SK-N-SH (cell line): Measurements from ENCODE around the gene ANKFN1.

ENCODE experiments used
- EP300 ChIP-seq, 2 experiments: IDR thresholded peaks; 2 replicates each; pipeline versions ENCODE4 v1.4.0 to v1.6.1; 2012; ENCODE audit warnings: borderline replicate concordance in 1 of 2, low read depth in 1 of 2, low read length in 1 of 2
- EZH2phosphoT487 ChIP-seq: fragments of 200-600 bp; sonication (generic); IDR thresholded peaks from 2 replicates; pipeline ENCODE4 v1.6.1; 2017; ENCODE audit warnings: low read depth, mixed run types, mild to moderate bottlenecking, antibody characterized with exemption, moderate library complexity, borderline replicate concordance
- FOXM1 ChIP-seq: IDR thresholded peaks from 2 replicates; pipeline ENCODE4 v1.4.0; 2012; ENCODE audit warnings: low read depth, mild to moderate bottlenecking
- MXI1 ChIP-seq: IDR thresholded peaks from 2 replicates; pipeline ENCODE4 v1.6.1; 2012; ENCODE audit warnings: mild to moderate bottlenecking, low read depth, low read length, improper control_type of control experiment
- NFIC ChIP-seq: IDR thresholded peaks from 2 replicates; pipeline ENCODE4 v1.4.0; 2012; ENCODE audit warnings: borderline replicate concordance
- RAD21 ChIP-seq: IDR thresholded peaks from 2 replicates; pipeline ENCODE4 v1.6.1; 2012; ENCODE audit warnings: mild to moderate bottlenecking, low read length
- RXRA ChIP-seq: IDR thresholded peaks from 2 replicates; pipeline ENCODE4 v1.4.0; 2012; ENCODE audit warnings: low read depth, mild to moderate bottlenecking, borderline replicate concordance
- TAF1 ChIP-seq: IDR thresholded peaks from 2 replicates; pipeline ENCODE4 v1.6.1; 2012; ENCODE audit warnings: low read depth, mild to moderate bottlenecking, low read length, moderate library complexity, borderline replicate concordance
- TF ChIP-seq, protein P1 (sequence below): fragments of 200-600 bp; sonication (generic); IDR thresholded peaks from 2 replicates; pipeline ENCODE4 v1.6.1; 2017; ENCODE audit warnings: antibody characterized with exemption, mild to moderate bottlenecking, moderate library complexity
- TF ChIP-seq, protein P2 (sequence below): IDR thresholded peaks from 2 replicates; pipeline ENCODE4 v1.6.1; 2012; ENCODE audit warnings: mild to moderate bottlenecking, low read depth, low read length, moderate library complexity
- TF ChIP-seq, protein P3 (sequence below): IDR thresholded peaks from 2 replicates; pipeline ENCODE4 v1.4.0; 2012; ENCODE audit warnings: low read depth

DNA sequence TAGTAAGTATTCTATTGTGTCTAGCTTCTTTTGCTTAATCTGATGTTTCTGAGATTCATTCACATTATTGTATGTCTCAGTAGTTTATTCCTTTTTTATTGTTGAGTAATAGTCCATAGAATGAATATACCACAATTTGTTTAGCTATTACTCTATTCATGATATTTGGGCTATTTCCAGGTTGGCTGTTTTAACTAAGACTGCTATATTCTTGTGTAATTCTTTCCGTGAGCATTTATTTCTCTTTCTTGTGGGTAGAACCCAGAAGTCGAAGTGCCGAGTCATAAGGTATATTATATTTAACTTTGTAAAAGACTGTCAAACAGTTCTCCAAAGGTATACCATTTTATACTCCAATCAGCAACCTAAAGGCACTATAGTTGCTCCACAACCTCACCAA, 160.8 kb downstream of the ANKFN1 start:
- TF ChIP-seq, protein P1, sequence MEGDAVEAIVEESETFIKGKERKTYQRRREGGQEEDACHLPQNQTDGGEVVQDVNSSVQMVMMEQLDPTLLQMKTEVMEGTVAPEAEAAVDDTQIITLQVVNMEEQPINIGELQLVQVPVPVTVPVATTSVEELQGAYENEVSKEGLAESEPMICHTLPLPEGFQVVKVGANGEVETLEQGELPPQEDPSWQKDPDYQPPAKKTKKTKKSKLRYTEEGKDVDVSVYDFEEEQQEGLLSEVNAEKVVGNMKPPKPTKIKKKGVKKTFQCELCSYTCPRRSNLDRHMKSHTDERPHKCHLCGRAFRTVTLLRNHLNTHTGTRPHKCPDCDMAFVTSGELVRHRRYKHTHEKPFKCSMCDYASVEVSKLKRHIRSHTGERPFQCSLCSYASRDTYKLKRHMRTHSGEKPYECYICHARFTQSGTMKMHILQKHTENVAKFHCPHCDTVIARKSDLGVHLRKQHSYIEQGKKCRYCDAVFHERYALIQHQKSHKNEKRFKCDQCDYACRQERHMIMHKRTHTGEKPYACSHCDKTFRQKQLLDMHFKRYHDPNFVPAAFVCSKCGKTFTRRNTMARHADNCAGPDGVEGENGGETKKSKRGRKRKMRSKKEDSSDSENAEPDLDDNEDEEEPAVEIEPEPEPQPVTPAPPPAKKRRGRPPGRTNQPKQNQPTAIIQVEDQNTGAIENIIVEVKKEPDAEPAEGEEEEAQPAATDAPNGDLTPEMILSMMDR = no peak
- no peak for TF ChIP-seq RXRA
- TF ChIP-seq, protein P2, sequence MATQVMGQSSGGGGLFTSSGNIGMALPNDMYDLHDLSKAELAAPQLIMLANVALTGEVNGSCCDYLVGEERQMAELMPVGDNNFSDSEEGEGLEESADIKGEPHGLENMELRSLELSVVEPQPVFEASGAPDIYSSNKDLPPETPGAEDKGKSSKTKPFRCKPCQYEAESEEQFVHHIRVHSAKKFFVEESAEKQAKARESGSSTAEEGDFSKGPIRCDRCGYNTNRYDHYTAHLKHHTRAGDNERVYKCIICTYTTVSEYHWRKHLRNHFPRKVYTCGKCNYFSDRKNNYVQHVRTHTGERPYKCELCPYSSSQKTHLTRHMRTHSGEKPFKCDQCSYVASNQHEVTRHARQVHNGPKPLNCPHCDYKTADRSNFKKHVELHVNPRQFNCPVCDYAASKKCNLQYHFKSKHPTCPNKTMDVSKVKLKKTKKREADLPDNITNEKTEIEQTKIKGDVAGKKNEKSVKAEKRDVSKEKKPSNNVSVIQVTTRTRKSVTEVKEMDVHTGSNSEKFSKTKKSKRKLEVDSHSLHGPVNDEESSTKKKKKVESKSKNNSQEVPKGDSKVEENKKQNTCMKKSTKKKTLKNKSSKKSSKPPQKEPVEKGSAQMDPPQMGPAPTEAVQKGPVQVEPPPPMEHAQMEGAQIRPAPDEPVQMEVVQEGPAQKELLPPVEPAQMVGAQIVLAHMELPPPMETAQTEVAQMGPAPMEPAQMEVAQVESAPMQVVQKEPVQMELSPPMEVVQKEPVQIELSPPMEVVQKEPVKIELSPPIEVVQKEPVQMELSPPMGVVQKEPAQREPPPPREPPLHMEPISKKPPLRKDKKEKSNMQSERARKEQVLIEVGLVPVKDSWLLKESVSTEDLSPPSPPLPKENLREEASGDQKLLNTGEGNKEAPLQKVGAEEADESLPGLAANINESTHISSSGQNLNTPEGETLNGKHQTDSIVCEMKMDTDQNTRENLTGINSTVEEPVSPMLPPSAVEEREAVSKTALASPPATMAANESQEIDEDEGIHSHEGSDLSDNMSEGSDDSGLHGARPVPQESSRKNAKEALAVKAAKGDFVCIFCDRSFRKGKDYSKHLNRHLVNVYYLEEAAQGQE = no peak
- no peak for TF ChIP-seq NFIC
- TF ChIP-seq EZH2phosphoT487 = no peak
- no peak for TF ChIP-seq TAF1
- TF ChIP-seq EP300 (IDR thresholded peaks at IDR 0.05; ENCODE audit: borderline replicate concordance in 1 of 2, low read depth in 1 of 2, low read length in 1 of 2) = no peak
- TF ChIP-seq RAD21 = no peak
- TF ChIP-seq, protein P3, sequence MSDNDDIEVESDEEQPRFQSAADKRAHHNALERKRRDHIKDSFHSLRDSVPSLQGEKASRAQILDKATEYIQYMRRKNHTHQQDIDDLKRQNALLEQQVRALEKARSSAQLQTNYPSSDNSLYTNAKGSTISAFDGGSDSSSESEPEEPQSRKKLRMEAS = no peak
- no peak for TF ChIP-seq MXI1
- no peak for TF ChIP-seq FOXM1
